H1 (cell line): Measurements from ENCODE around the gene ZXDC. TPM values are rescaled to one million over a fixed set of nuclear protein-coding genes. Genes with fewer than 3 reads are reported as not detected.

Source experiments
- BRCA1 ChIP-seq: IDR thresholded peaks from 2 replicates; pipeline ENCODE4 v1.6.1; 2012; ENCODE audit warnings: low read depth, low read length, improper control_type of control experiment
- MAX ChIP-seq: IDR thresholded peaks from 2 replicates; pipeline ENCODE4 v1.6.1; 2012; ENCODE audit warnings: inconsistent platforms
- polyA plus RNA-seq, 7 experiments: library from polyadenylated mRNA; depleted of rRNA in 3 of 7; stranded (reverse) in 5 of 7; unstranded in 2 of 7; fragments of >200 nt in 5 of 7; fragments of 200-250 nt in 2 of 7; gene quantifications; 1 replicate in 5 of 7; 2 replicates in 1 of 7; 4 replicates in 1 of 7; pipeline versions ENCODE4 v1.2.1 to v1.2.3, GENCODE V29; 2011 to 2013; ENCODE audit warnings: missing spikeins in 2 of 7, mixed read lengths in 2 of 7
- total RNA-seq: library from RNA; stranded (reverse); fragmentation: NEBNext Ultra II Directional; extraction: Animal tissue kit (Norgen Biotek cat#: 25700); gene quantifications from 2 replicates; pipeline ENCODE4 v1.2.1, GENCODE V29; 2021

The ZXDC gene
- total and polyA plus RNA-seq, 2 of the 8 experiments (the other 6 are each of a cell fraction or from before 2014, with no cell fraction given) = 12.7 to 24.3 TPM

GRCh38 chr3:126516152-126516935, 40.7 kb upstream of the ZXDC start (continued):
- TF ChIP-seq MAX (no peak), BRCA1 (no peak)
